HG02678 (cell line): ENCODE measurements around the gene IFT122.

ENCODE experiments used
- ATAC-seq: cut with Tn5 transposase; IDR thresholded peaks from one replicate; pipeline ENCODE4 v1.9.1; 2021; ENCODE audit warnings: mild to moderate bottlenecking, moderate library complexity; ENCODE audit not compliant: unreplicated experiment

Gene IFT122

DNA sequence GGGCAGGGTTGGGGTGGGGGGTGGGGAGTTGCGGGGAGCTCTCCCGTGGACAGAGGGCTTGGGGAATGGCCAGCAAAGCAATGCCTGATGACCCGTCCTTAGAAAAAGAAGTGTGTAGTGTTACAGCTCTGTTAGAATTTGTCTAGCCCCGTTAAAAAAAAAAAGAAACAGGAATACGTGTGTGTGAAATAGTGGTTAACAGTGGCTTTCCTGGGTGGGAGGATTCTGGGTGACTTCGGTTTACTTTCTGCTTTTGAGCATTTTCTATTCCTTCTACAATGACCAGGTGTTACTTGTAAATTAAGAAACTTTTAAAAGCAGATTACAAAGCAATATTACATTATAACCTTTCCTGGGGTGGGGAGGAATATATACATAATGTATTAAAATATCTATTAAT, 127.9 kb downstream of the IFT122 start:
- ATAC-seq, result no peak

DNA sequence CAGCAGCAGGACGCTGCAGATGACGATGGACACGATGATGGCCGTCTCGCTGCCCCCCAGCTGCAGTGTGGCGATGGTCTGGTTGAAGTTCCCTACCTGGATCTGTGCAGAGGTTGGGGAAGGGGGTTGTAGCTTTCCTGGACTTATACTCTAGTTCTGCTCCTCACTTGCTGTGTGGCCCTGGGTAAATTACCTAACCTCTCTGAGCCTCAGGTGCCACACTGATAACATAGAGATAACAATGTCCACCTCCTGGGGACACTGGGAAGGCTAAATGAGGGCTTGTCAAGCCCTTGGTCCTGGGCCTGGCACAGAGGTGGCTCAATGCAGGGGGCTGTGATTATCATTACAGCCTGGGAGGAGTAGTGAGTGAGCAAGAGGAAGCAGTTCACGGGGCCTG, 129.8 kb downstream of the IFT122 start:
- no peak for ATAC-seq
